GM18526 (cell line): ENCODE data around the gene BRAF.

ENCODE experiments used
- POLR2A ChIP-seq: IDR thresholded peaks from 3 replicates; pipeline ENCODE4 v1.6.1; 2011; ENCODE audit not compliant: insufficient read length; ENCODE audit errors: extremely low read depth

The BRAF gene

GRCh38 chr7:140898786-140899536, 25.8 kb downstream of the BRAF start:
- no peak for TF ChIP-seq POLR2A

- no peak for TF ChIP-seq POLR2A
Measured at GRCh38 chr7:140896996-140897395, 27.7 kb downstream of the BRAF start.

GRCh38 chr7:140889645-140890044, 35.1 kb downstream of the BRAF start:
- TF ChIP-seq POLR2A, result no peak

- no peak for TF ChIP-seq POLR2A
Measured at GRCh38 chr7:140889150-140889549, 35.6 kb downstream of the BRAF start.

- TF ChIP-seq POLR2A, result no peak
Measured at GRCh38 chr7:140888087-140888486, 36.6 kb downstream of the BRAF start.

- no peak for TF ChIP-seq POLR2A
Measured at GRCh38 chr7:140885735-140886334, 38.9 kb downstream of the BRAF start.

GRCh38 chr7:140883378-140883777, 41.4 kb downstream of the BRAF start:
- TF ChIP-seq POLR2A, result no peak

- TF ChIP-seq POLR2A, result no peak
Measured at GRCh38 chr7:140881507-140882228, 43.1 kb downstream of the BRAF start.

- no peak for TF ChIP-seq POLR2A
Measured at GRCh38 chr7:140877249-140877524, 47.5 kb downstream of the BRAF start.

GRCh38 chr7:140876519-140877248, 48.0 kb downstream of the BRAF start:
- TF ChIP-seq POLR2A, result no peak

- TF ChIP-seq POLR2A, result no peak
Measured at GRCh38 chr7:140873434-140873833, 51.3 kb downstream of the BRAF start.

GRCh38 chr7:140870003-140870402, 54.7 kb downstream of the BRAF start:
- no peak for TF ChIP-seq POLR2A

GRCh38 chr7:140869430-140869829, 55.3 kb downstream of the BRAF start:
- no peak for TF ChIP-seq POLR2A

- TF ChIP-seq POLR2A, result no peak
Measured at GRCh38 chr7:140867467-140868462, 57.0 kb downstream of the BRAF start.

- TF ChIP-seq POLR2A, result no peak
Measured at GRCh38 chr7:140866926-140867325, 57.8 kb downstream of the BRAF start.
